COLO829 (cell line): ENCODE measurements around the gene KIAA1217.
A peak's percentile ranks its signal among the peaks of the same experiment; 100 is the strongest.

ENCODE experiments used
- DNase-seq: peaks from one replicate; pipeline ENCODE4 v3.0.0; 2012; ENCODE audit warnings: low spot score

KIAA1217 gene

GRCh38 chr10:24551161-24551560 lies 342.2 kb downstream of the KIAA1217 start:
- DNase-seq: no peak

GRCh38 chr10:24552346-24553016 lies 343.5 kb downstream of the KIAA1217 start:
- DNase-seq: no peak

GRCh38 chr10:24553051-24553612 lies 344.2 kb downstream of the KIAA1217 start:
- DNase-seq: peak; percentile 78

- DNase-seq: no peak
These were observed 345.1 kb downstream of the KIAA1217 start for GRCh38 chr10:24554036-24554435.

GRCh38 chr10:24556126-24556749 lies 347.3 kb downstream of the KIAA1217 start:
- DNase-seq: no peak

GRCh38 chr10:24556750-24557742 lies 348.1 kb downstream of the KIAA1217 start:
- DNase-seq: peak; percentile 48

GRCh38 chr10:24561453-24561852 lies 352.5 kb downstream of the KIAA1217 start:
- no peak for DNase-seq

GRCh38 chr10:24568042-24568441 lies 359.1 kb downstream of the KIAA1217 start:
- DNase-seq: no peak

- no peak for DNase-seq
These were observed 360.4 kb downstream of the KIAA1217 start for GRCh38 chr10:24569330-24569796.

GRCh38 chr10:24569828-24570657 lies 361.1 kb downstream of the KIAA1217 start:
- no peak for DNase-seq

GRCh38 chr10:24570658-24571426 lies 361.9 kb downstream of the KIAA1217 start:
- no peak for DNase-seq

- DNase-seq: no peak
These were observed 363.0 kb downstream of the KIAA1217 start for GRCh38 chr10:24571870-24572450.

GRCh38 chr10:24574161-24574560 lies 365.2 kb downstream of the KIAA1217 start:
- DNase-seq: no peak

GRCh38 chr10:24574578-24575155 lies 365.7 kb downstream of the KIAA1217 start:
- DNase-seq: no peak

GRCh38 chr10:24575481-24576002 lies 366.6 kb downstream of the KIAA1217 start:
- peak; percentile 38 for DNase-seq

- DNase-seq: no peak
These were observed 370.5 kb downstream of the KIAA1217 start for GRCh38 chr10:24579448-24579847.

- DNase-seq: no peak
These were observed 371.0 kb downstream of the KIAA1217 start for GRCh38 chr10:24579906-24580305.

- no peak for DNase-seq
These were observed 380.3 kb downstream of the KIAA1217 start for GRCh38 chr10:24589265-24589664.

- no peak for DNase-seq
These were observed 381.9 kb downstream of the KIAA1217 start for GRCh38 chr10:24590697-24591457.
